DMS 273 (cell line): ENCODE measurements around the gene SNX20.

ENCODE experiments used
- DNase-seq: peaks from one replicate; lab custom pipeline; 2025; ENCODE audit not compliant: unreplicated experiment; lab: John Stamatoyannopoulos, UW

SNX20 gene

GRCh38 chr16:50683689-50684374, 2.7 kb upstream of the SNX20 start:
- DNase-seq = no peak

- DNase-seq = no peak
These were observed 587 bp downstream of the SNX20 start for GRCh38 chr16:50680556-50680893.

- no peak for DNase-seq
These were observed 1.2 kb downstream of the SNX20 start for GRCh38 chr16:50679676-50680555.

- no peak for DNase-seq
These were observed 1.8 kb downstream of the SNX20 start for GRCh38 chr16:50679266-50679665.

GRCh38 chr16:50678531-50678930, 2.6 kb downstream of the SNX20 start:
- DNase-seq = no peak

- DNase-seq = peak; percentile 28
These were observed 3.8 kb downstream of the SNX20 start for GRCh38 chr16:50677351-50677750.

GRCh38 chr16:50676684-50677225, 4.4 kb downstream of the SNX20 start:
- no peak for DNase-seq

- DNase-seq = no peak
These were observed 5.2 kb downstream of the SNX20 start for GRCh38 chr16:50675686-50676610.

GRCh38 chr16:50674831-50675230, 6.3 kb downstream of the SNX20 start:
- DNase-seq = no peak

GRCh38 chr16:50673496-50674275, 7.4 kb downstream of the SNX20 start:
- no peak for DNase-seq

GRCh38 chr16:50671644-50672260, 9.4 kb downstream of the SNX20 start:
- DNase-seq = peak; percentile 82

GRCh38 chr16:50670476-50670875, 10.6 kb downstream of the SNX20 start:
- DNase-seq = no peak

GRCh38 chr16:50669741-50670140, 11.4 kb downstream of the SNX20 start:
- no peak for DNase-seq

GRCh38 chr16:50668368-50669008, 12.6 kb downstream of the SNX20 start:
- peak; percentile 23 for DNase-seq

- DNase-seq = peak; percentile 18
These were observed 13.4 kb downstream of the SNX20 start for GRCh38 chr16:50667497-50668367.

GRCh38 chr16:50666658-50667496, 14.2 kb downstream of the SNX20 start:
- no peak for DNase-seq

- DNase-seq = peak; percentile 92
These were observed 15.8 kb downstream of the SNX20 start for GRCh38 chr16:50665128-50665878.
